GM12875 (cell line): ENCODE data around the gene LAPTM5.
A peak's percentile ranks its signal among the peaks of the same experiment; 100 is the strongest.

ENCODE experiments used
- H3K4me3 ChIP-seq: one replicate; pipeline ENCODE4 v1.5.1; 2011; ENCODE audit warnings: low read depth, low read length, control low read depth
- CTCF ChIP-seq: IDR thresholded peaks from 2 replicates; pipeline ENCODE4 v1.5.1; 2011; ENCODE audit warnings: low read depth, mild to moderate bottlenecking, control low read depth, inconsistent platforms, low read length, moderate library complexity, borderline replicate concordance; ENCODE audit not compliant: insufficient read depth

The LAPTM5 gene

GRCh38 chr1:30780409-30780808 is 22.8 kb upstream of the LAPTM5 start:
- no peak for TF ChIP-seq CTCF
- H3K4me3 ChIP-seq = no peak overlapping the region

- no peak overlapping the region for H3K4me3 ChIP-seq
- TF ChIP-seq CTCF = peak; percentile 88
These were observed 21.9 kb upstream of the LAPTM5 start for GRCh38 chr1:30779294-30780071.

- no peak for TF ChIP-seq CTCF
- no peak overlapping the region for H3K4me3 ChIP-seq
These were observed 21.4 kb upstream of the LAPTM5 start for GRCh38 chr1:30778979-30779293.

- H3K4me3 ChIP-seq = no peak overlapping the region
- no peak for TF ChIP-seq CTCF
These were observed 20.8 kb upstream of the LAPTM5 start for GRCh38 chr1:30778154-30778978.

GRCh38 chr1:30777904-30778153 is 20.3 kb upstream of the LAPTM5 start:
- TF ChIP-seq CTCF = no peak
- H3K4me3 ChIP-seq = no peak overlapping the region

- H3K4me3 ChIP-seq = no peak overlapping the region
- no peak for TF ChIP-seq CTCF
These were observed 19.7 kb upstream of the LAPTM5 start for GRCh38 chr1:30777060-30777903.
